Prostate gland (tissue), 2 donors: ENCODE measurements around the gene IL17RE. TPM values are rescaled to one million over a fixed set of nuclear protein-coding genes. Genes with fewer than 3 reads are reported as not detected.
A peak's percentile ranks its signal among the peaks of the same experiment; 100 is the strongest.

ENCODE experiments used
- DNase-seq: peaks from one replicate; pipeline ENCODE4 v3.0.0-alpha.2; 2019; ENCODE audit warnings: low spot score
- H3K27ac ChIP-seq, 2 donors: fragments of 200-600 bp; sonication (generic); 2 replicates each; pipeline ENCODE4 v1.5.1; 2017 to 2019
- H3K27me3 ChIP-seq: fragments of 200-600 bp; sonication (generic); replicated peaks from 2 replicates; pipeline ENCODE4 v1.5.1; 2019; ENCODE audit not compliant: insufficient read depth
- H3K36me3 ChIP-seq, 2 donors: fragments of 200-600 bp; sonication (generic); 1 replicate in 1 of 2; 2 replicates in 1 of 2; pipeline versions ENCODE4 v1.5.1 to v1.8.1; 2017 to 2019
- H3K4me1 ChIP-seq: fragments of 200-600 bp; sonication (generic); replicated peaks from 2 replicates; pipeline ENCODE4 v1.5.1; 2019
- H3K4me3 ChIP-seq, 2 donors: fragments of 200-600 bp; sonication (generic); 2 replicates each; pipeline ENCODE4 v1.5.1; 2017 to 2019
- H3K9me3 ChIP-seq: fragments of 200-600 bp; sonication (generic); 2 replicates; pipeline ENCODE4 v1.5.1; 2017
- POLR2A ChIP-seq: fragments of 450-650 bp; IDR thresholded peaks from one replicate; pipeline ENCODE4 v1.6.1; 2016; ENCODE audit warnings: antibody characterized with exemption, mild to moderate bottlenecking
- POLR2AphosphoS5 ChIP-seq: sonication (generic); formaldehyde crosslinking; IDR thresholded peaks from one replicate; pipeline ENCODE4 v1.6.1; 2017; ENCODE audit warnings: antibody characterized with exemption
- WGBS: methylation state at CpG from one replicate; pipeline ENCODE4 v1.1.5; 2018; 5-methylcytosine and 5-hydroxymethylcytosine counted together
- intact Hi-C: fragments of 100-400 bp; cut with DNase I; formaldehyde crosslinking; loops from one replicate; pipeline ENCODE4 v1.14.2; 2022
- small RNA-seq, 2 donors: library from RNA; depleted of rRNA; stranded (forward); fragments of <200 nt; gene quantifications; one replicate each; pipeline ENCODE3, GENCODE V24; 2016
- total RNA-seq, 2 donors: library from RNA; depleted of rRNA; stranded (reverse); fragments of >200 nt; gene quantifications; one replicate each; pipeline ENCODE4 v1.1.0, GENCODE V29; 2016
- TF ChIP-seq, protein P1 (sequence below), 4 experiments: fragments of 200-600 bp in 2 of 4; fragments of 450-650 bp in 2 of 4; sonication (generic) in 2 of 4; IDR thresholded peaks; 1 replicate in 3 of 4; 2 replicates in 1 of 4; pipeline ENCODE4 v1.5.1; 2016 to 2019; ENCODE audit warnings: antibody characterized with exemption in 4 of 4, mild to moderate bottlenecking in 2 of 4, moderate library complexity in 2 of 4

Gene IL17RE
- total RNA-seq, 2 donors from 2014 or later = 10.1 to 28.2 TPM

- Histone ChIP-seq H3K9me3 (no peaks in the 10 kb centered on the region), H3K4me1 (no peaks in the 10 kb centered on the region), H3K36me3 (no peaks in the 10 kb centered on the region), H3K27ac (peak overlapping the region; percentile 21 to 58), H3K27me3 (no peaks in the 10 kb centered on the region), H3K4me3 (no peak overlapping the region)
- intact Hi-C loops = no loop called here
- TF ChIP-seq POLR2AphosphoS5 = no peak
- TF ChIP-seq, protein P1, sequence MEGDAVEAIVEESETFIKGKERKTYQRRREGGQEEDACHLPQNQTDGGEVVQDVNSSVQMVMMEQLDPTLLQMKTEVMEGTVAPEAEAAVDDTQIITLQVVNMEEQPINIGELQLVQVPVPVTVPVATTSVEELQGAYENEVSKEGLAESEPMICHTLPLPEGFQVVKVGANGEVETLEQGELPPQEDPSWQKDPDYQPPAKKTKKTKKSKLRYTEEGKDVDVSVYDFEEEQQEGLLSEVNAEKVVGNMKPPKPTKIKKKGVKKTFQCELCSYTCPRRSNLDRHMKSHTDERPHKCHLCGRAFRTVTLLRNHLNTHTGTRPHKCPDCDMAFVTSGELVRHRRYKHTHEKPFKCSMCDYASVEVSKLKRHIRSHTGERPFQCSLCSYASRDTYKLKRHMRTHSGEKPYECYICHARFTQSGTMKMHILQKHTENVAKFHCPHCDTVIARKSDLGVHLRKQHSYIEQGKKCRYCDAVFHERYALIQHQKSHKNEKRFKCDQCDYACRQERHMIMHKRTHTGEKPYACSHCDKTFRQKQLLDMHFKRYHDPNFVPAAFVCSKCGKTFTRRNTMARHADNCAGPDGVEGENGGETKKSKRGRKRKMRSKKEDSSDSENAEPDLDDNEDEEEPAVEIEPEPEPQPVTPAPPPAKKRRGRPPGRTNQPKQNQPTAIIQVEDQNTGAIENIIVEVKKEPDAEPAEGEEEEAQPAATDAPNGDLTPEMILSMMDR (IDR thresholded peaks at IDR 0.05) = no peak
- TF ChIP-seq POLR2A = no peak
- 78% methylated on average over 5 of the region's 5 CpGs for WGBS
- no peak for DNase-seq
Observed at GRCh38 chr3:9955611-9956352, 53.1 kb downstream of the IL17RE start.

DNA sequence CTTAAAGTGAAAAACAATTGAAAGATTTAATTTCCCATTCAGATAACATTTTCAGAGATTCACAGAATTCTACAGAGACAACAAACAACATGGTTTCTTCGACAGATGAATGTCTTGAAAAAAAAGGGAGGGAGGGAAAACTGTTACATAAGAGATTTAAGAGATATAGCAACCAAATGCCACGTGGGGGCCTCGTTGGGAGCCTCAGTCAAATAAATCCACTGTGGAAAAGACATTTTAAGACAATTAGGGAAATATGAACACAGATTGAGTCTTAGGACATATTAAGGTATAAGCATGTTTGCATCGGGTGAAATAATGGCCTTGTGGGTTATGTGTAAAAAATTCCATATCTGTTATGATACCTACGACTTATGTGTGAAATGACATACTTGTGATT, 54.6 kb downstream of the IL17RE start:
- H3K4me1 ChIP-seq = no peaks in the 10 kb centered on the region
- intact Hi-C loops = no loop called here
- H3K9me3 ChIP-seq = no peaks in the 10 kb centered on the region
- DNase-seq = no peak
- WGBS = 51% methylated on average over 5 of the region's 5 CpGs
- H3K36me3 ChIP-seq = no peaks in the 10 kb centered on the region
- no peak overlapping the region for H3K27ac ChIP-seq
- H3K27me3 ChIP-seq = no peaks in the 10 kb centered on the region
- TF ChIP-seq POLR2A (no peak), POLR2AphosphoS5 (no peak)
- TF ChIP-seq, protein P1 (IDR thresholded peaks at IDR 0.05) = no peak
- no peak overlapping the region for H3K4me3 ChIP-seq

GRCh38 chr3:9965200-9965875, 62.7 kb downstream of the IL17RE start:
- H3K27ac ChIP-seq = no peak overlapping the region
- H3K4me3 ChIP-seq = no peak overlapping the region
- no peaks in the 10 kb centered on the region for H3K36me3 ChIP-seq
- no peaks in the 10 kb centered on the region for H3K4me1 ChIP-seq
- no peaks in the 10 kb centered on the region for H3K27me3 ChIP-seq
- TF ChIP-seq POLR2A = no peak
- TF ChIP-seq POLR2AphosphoS5 = no peak
- TF ChIP-seq, protein P1 (IDR thresholded peaks at IDR 0.05) = no peak
- no peaks in the 10 kb centered on the region for H3K9me3 ChIP-seq
- 90% methylated on average over 6 of the region's 6 CpGs for WGBS
- intact Hi-C loops = no loop called here
- no peak for DNase-seq

Small RNA genes lying within 50 kb of the gene (small RNA-seq; reads per million reads assigned to genes)
- 0 reads per million in 2 donors for gene RNU6-882P

Other genes with a start within 250 kb of the IL17RE start
- gene CPNE9, start 199.0 kb upstream of the IL17RE start, total RNA-seq = not detected
- gene BRPF1, start 171.1 kb upstream of the IL17RE start, total RNA-seq = 10 to 100 TPM; 14.2 to 43.5 TPM
- 10 to 100 TPM; 22.6 to 38.2 TPM for gene OGG1, start 152.9 kb upstream of the IL17RE start, total RNA-seq
- gene CAMK1, start 132.9 kb upstream of the IL17RE start, total RNA-seq = 100 to 1,000 TPM in 1 of 2 donors, 10 to 100 TPM in 1; 74.4 to 167 TPM
- 100 to 1,000 TPM; 130 to 131 TPM for gene TADA3, start 110.4 kb upstream of the IL17RE start, total RNA-seq
- gene ARPC4, start 109.8 kb upstream of the IL17RE start, total RNA-seq = 100 to 1,000 TPM; 121 to 152 TPM
- gene TTLL3, start 92.6 kb upstream of the IL17RE start, total RNA-seq = 10 to 100 TPM; 40.7 to 69.0 TPM
- gene RPUSD3, start 58.8 kb upstream of the IL17RE start, total RNA-seq = 10 to 100 TPM; 40.9 to 44.6 TPM
- gene CIDEC, start 22.6 kb upstream of the IL17RE start, total RNA-seq = 1 to 10 TPM in 1 of 2 donors, not detected in 1; 3.5 TPM
- 10 to 100 TPM; 37.0 to 61.5 TPM for gene JAGN1, start 12.2 kb upstream of the IL17RE start, total RNA-seq
- 100 to 1,000 TPM in 1 of 2 donors, 10 to 100 TPM in 1; 80.7 to 152 TPM for gene IL17RC, start 14.2 kb downstream of the IL17RE start, total RNA-seq
- gene CRELD1, start 31.0 kb downstream of the IL17RE start, total RNA-seq = 10 to 100 TPM; 46.9 to 64.9 TPM
- 10 to 100 TPM in 1 of 2 donors, 1 to 10 TPM in 1; 8.9 to 10.1 TPM for gene PRRT3, start 49.6 kb downstream of the IL17RE start, total RNA-seq
- gene EMC3, start 84.0 kb downstream of the IL17RE start, total RNA-seq = 100 to 1,000 TPM in 1 of 2 donors, 10 to 100 TPM in 1; 69.9 to 102 TPM
- gene FANCD2, start 123.6 kb downstream of the IL17RE start, total RNA-seq = 10 to 100 TPM in 1 of 2 donors, 1 to 10 TPM in 1; 7.6 to 13.2 TPM
- gene FANCD2OS, start 205.4 kb downstream of the IL17RE start, total RNA-seq = 1 to 10 TPM; 1.1 to 2.3 TPM
- gene BRK1, start 212.8 kb downstream of the IL17RE start, total RNA-seq = 100 to 1,000 TPM; 118 to 126 TPM
- 10 to 100 TPM; 59.5 to 67.7 TPM for gene VHL, start 238.9 kb downstream of the IL17RE start, total RNA-seq